Measurements from ENCODE around the gene PNPLA6.

- peak in 1 of 6 experiments; percentile 6 for TF ChIP-seq CTCF (IDR thresholded peaks at IDR 0.05)
- TF ChIP-seq POLR2A (IDR thresholded peaks at IDR 0.05) = no peak
These were observed 62.2 kb downstream of the PNPLA6 start for GRCh38 chr19:7597689-7598088.
